GF-D8 (cell line): Measurements from ENCODE around the gene CHCHD6.
A peak's percentile ranks its signal among the peaks of the same experiment; 100 is the strongest.

Experiments used
- DNase-seq: peaks from one replicate; lab custom pipeline; 2025; lab: John Stamatoyannopoulos, UW

Gene CHCHD6

DNA sequence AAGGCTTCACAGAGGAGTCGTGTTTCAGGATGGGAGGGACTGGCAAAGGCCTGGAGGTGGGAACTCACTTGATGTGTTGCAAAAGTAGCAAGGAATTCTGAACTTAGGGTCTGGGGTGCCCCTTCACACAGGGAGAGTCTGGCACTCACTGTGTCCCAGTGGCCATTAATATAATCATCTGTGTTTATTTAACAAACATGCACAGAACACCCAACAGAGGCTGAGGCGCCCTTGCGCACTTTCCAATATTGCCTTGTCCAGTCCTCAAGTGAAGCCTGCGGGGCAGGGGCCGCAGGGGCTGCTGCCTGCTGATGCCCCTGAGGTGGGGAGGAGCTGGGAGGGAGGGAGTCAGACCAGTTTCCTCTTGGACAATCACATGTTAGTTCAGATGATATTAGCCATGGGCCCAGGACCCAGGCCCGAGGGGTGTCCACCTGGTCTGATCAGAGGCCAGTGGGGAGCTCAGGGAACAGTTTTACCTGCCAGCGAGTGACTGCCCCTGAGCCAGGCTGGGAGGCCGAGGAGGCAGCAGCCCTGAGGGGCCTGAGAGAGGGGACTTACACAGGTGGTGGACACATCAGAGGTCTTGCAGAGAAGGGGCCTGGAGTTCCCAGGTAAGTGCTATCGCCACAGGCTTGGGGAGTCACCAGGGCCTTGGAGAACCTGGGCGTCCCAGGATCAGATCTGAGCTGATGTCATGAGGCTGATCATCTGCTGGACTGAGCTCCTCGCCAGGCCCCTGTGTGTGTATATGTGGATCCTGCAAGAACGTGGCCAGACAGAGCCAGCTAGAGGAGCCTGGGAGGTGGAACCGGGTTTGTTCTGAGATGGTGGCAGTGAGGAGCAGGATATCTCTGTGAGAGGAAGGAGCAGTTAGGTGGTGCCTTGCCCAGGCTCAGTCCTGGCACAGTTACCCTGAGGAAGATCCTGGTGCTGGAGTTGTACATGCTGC, 35.3 kb upstream of the CHCHD6 start:
- DNase-seq = no peak

DNA sequence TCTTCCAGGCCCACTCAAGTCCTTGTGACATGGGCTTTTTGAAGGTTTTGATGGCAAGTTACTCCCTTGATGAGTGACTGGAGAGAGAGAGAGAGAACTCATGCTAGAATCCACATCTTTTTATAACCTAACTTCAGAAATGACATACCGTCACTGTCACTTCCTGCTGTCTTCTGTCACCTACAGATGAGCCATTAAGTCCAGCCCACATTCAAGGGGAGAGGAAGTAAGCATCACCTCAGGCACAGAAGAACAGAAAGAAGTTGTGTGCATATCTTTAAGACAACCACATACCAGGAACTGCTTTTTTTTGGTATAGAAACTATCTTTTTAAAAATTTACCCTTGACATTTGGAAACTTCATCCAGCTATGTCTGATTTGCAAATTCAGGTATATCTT, 32.5 kb upstream of the CHCHD6 start:
- DNase-seq = no peak

DNA sequence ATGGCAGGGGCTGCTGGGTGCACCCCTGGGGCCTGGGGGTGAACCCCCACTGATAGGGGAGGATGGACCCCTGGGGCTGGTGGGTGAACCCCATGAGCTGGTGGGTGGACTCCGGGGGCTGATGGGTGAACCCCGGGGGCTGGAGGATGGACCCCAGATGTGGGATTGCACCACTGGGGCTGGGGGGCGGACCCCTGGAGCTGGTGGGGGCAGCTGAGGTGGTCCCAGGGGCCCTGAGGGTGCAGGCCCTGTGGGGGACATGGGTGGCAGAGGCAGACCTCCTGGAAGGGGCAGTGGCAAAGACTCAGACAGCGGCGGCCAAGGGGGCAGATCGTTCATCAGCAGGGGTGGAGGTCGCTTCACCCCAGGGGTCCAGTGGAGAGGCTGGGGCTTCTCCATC, 31.7 kb upstream of the CHCHD6 start:
- DNase-seq = no peak

DNA sequence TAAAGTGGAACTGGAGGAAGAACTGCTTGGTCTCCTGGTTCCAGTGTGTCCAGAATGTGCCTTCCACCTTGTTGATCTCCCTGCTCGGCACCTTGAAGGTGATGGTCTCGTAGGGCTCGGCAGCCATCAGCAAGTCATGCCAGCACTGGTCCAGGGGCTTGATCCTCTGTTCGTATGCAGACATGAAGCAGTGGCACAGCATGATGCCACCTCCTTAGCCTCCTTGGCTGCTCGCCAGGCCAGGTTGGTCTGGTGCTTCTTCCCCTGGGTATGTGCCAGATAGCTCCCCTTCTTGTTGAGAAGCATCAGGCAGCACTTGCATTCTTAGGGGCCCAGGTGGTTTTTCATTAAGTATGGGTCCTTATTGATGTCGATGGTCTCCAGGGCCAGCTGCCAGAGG, 31.3 kb upstream of the CHCHD6 start:
- DNase-seq = no peak

DNA sequence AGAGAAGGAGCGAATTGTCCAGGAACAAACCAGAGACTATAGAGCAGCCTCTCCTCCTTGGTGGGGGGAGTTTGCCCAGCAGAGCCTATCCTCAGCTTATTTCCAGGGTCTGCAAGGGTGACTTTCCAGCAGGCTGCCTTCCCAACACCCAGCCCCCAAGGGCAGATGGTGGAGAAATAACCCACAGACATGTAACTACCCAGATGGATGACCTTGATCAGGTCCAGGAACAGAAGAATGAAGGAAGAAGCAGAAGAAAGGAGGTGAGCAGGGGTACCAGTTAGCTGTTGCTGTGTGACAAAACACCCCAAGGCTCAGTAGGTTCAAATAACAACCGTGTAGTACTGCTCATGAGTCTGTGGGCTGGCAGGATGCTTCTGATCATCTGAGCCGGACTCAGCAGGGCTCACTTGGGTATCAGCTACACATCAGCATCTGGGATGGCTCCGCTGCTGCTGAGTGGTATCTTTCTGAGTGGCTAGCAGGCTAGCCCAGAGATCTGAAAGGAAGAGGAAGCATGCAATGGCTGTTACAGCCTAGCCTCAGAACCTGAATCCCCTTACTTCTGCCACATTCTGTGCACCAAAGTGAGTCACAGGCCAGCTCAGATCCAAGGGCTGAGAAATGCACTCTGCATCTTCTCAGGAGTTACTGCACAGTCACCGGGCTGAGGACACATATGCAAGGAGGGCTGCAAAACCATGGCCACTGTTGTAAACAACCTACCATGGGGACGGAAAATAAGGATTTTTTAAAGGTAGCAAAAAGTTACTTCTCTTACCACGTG, 26.9 kb upstream of the CHCHD6 start:
- DNase-seq = no peak

DNA sequence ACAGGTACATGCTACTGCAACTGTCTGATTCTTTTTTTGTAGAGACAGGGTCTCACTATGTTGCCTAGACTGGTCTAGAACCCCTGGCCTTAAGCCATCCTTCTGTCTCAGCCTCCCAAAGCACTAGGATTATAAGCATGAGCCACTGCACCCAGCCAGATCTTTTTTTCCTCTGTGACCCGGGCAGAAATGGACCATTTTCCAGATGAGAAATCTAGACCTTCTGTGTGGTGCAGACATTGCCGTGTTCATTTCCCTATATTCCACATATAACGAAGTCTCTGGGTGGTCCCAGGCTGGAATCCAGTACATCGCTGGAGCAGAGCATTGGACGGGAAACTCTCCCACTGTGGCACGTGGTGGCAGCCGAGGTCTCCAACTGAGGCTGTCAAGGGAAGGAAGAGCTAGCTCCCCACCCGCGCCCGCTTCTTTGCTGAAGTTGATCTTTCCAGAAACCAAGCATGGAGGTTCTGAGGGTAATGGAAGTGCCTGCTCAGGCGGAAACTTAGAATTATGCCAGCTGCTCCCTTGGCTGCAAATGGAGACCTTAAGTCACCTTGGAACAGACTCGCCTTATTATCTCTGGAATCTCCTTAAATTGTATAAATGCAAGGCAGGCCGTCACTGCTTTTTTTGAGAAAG, 26.1 kb upstream of the CHCHD6 start:
- DNase-seq = no peak

DNA sequence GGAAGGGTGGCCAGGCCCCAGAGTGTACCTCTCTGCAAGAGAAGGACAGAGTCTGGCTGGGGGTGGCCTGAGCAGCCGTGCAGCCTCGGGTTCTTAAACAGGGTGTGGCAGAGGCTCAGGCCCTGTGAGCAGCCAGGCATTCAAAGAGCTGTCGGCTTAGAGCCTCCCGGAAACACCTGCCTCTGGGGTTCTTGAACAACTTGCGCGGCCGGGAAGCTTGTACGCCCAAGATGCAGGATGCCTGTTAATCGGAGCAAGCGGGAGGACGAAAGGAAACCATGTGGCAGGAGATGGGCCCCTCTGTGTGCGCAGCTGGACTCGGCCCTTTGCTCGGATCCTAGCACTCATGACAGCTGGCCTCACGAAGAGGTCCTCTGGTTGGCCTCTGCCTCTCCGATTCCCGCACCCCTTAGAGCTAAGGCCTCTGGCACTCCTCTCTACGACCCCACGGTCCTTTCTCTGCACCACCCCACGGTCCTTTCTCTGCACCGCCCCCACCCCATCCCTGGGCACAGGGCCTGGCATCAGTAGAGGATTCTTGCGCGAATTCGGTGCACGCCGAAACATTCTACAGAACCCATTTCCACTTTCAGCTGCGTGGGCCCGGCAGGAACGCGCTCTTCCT, 25.2 kb upstream of the CHCHD6 start:
- peak; percentile 54 for DNase-seq

DNA sequence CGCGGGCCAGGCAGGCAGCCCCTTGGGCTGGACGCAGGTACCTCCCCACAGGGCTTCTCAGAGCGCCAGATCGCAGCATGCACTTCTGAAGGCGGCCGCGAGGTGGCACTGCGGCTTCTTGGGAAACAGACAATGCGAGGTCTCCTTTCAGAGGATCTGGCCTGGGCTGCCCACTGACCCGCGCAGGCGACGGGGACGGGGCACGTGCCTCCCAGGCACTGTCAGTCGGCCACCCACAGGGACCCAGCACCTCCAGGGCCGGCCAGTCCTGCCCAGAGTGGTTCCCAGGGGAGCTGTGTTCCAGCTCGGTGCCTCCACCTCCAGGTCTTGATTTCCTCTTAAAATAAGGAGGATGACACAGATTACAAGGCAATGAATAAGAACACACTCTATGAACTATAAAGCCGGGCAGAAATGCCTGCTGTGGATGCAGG, 24.7 kb upstream of the CHCHD6 start:
- DNase-seq = no peak

DNA sequence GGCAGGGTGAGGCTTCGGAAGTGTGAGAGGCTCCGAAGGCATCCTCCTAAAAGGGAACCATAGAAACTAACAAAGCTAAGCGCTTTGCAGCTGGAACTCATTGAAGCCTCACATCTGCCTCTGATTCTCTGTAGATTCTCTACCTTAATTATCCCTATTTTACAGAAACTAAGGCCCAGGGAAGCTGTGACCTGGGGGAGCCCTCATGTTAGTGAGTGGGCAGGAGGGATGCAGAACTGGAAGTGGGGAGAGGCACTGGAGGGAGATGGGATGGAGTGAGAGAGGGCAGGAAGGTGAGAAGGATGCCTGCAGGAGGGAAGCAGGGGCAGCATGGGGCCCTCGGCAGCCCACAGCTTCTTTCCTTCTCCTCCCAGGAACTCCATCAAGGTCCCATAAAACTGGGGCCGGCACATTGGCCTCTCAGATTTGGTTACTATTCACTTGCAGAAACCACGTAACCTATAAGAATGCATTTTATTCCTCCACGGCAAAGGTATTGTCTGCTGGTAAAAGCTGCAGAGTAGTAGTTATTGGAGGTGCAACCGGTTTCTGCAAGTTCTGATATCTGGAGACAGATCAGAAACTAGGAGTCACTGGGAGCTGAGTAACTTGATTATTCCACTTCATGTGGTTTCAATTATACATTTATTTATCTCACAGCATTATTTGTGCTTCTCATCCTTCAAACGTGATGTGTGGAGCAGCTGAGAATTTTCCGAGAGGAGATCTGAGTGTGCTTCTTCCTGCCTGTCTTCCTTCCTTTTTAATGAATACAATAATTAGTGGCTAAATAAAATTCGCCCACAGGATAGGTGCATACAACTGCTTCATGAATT, 24.0 kb upstream of the CHCHD6 start:
- DNase-seq = no peak

DNA sequence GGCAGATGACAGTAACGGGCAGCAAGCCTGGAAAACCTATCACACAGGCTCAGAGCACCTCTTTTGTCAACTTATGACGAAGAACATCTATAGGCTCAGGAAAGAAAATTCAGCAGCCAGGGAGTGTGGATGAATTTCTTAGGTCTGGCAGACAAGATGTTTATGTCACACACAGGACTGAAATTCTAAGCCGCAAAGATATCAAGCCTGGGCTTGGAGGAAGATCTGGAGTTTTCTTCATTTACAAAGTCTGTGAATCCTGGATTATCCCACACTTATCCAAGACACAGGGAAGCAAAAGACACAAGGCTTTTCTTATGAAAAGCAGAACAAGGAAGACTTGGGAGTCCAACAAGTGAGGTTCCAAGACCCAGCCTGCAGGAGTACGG, 23.4 kb upstream of the CHCHD6 start:
- no peak for DNase-seq

DNA sequence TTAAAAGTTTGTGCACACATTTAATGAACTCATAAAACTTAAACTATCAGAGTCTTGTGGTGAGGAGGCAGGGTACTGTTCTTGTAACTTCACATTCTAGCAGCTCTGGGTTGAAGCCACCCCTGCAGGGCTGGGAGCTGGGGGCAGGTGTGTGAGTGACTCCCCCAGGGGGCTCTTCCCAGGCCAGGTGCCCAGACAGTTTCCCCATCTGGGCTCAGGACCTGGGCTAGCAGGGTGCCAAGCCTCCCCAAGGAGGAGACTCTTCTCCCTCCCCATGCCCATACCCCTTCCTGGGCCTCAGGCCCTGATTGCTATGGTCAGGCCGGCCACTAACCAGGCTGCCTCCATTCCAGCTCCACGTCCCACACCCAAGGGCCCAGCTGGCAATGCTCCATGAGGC, 22.0 kb upstream of the CHCHD6 start:
- DNase-seq = no peak

DNA sequence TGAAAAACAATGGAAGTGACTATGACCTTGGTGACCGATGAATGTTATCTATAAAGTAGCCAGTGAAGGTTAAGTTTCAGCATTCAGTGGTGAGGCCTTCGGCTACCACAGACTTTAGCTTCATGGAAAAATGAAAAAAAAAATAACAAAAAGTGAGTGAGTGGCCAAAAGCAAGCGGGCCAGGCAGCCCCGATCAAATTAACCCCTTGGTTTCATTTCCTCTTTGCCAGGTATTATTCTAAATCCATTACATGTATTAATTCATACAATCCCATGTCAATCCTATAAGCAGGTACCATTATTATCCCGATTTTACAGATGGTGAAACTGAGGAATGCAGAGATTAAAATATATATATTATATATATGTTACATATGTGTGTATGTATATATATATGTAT, 21.0 kb upstream of the CHCHD6 start:
- DNase-seq = no peak

DNA sequence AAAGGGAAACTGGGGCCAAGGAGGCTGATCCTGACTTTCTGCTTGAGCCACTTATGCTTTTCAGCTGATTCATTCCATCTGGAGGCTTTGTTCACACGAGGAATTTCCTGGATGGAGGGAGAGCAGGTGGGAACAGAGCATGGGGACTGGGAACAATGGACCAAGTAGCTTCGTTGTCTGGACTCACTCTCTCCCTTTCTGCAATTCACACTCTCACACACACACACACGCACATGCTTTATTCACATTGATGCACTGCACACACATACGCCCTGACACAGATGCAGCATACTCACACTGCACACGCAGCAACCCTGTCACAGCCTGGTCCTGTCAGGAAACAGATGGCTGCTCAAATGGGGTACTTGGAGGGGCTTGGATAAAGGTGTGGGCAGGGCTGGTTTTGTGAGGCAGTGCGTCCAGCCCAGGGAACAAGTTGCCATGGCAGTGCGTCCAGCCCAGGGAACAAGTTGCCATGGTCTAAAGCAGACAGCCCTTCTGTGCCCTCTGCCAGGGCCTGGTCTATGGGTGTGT, 19.8 kb upstream of the CHCHD6 start:
- no peak for DNase-seq

DNA sequence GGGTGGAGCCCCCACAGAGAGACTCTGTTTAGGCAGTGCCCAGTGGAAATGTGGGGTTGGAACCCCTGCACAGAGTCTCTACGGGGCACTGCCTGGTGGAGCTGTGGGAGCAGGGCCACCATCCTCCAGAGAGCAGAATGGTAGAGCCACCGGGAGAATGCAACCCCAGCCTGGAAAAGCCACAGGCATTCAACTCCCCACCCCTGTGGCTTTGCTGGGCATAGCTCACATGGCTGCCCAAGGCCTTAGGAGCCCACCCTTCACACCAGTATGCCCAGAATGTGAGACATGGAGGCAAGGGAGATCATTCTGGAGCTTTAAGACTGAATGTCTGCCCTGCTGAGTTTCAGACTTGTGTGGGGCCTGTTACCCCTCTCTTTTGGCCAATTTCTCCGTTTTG, 19.0 kb upstream of the CHCHD6 start:
- no peak for DNase-seq

DNA sequence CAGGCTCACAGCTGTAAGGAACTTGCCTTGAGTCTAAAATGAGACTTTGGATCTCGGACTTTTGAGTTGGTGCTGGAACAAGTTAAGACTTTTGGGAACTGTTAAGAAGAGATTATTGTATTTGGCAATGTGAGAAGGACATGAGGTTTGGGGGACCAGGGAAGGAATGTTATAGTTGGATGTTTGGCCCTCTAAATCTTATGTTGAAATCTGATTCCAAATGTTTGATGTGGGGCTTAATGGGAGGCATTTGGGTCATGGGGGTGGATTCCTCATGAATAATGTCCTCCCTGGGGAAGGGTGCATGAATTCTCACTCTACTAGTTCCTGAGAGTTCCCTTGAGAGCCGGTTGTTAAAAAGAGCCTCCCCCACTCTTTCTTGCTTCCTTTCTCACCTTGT, 18.5 kb upstream of the CHCHD6 start:
- no peak for DNase-seq

DNA sequence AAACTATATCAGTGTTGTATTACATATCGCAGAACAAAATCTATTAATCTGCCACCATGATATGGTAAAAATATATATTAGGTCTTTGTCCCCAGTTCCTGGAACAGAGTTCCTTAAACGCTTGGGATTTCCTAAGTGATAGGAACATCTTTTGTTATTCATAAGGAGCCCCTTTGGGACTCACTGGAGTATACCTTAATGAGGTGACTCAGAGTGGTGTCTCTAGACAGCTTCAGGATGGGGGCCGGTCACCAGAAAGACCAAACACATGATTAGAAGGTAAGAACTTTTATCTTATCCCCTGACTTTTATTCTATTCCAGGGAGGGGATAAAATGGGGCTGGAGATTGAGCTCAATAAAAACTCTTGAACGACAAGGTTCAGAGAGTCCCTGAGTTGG, 12.3 kb upstream of the CHCHD6 start:
- DNase-seq = no peak

DNA sequence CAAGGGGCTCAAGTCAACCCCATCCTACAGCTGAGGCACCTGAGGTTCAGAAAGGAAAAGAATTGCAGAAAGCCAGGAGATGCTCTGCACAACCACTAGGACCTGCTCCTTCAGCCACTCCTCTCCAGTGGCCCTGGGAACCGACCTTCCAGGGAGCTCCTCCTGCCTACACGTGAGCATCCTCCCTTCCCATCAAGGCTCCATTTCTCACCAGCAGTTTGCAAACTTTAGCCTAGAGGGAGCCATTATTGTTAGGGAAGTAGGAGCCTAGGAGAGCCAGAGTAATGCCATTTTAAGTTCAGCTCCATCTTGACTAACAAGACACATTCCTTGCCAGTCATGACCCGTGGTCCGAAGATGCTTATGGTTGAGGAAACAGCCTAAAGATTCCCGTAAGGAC, 11.2 kb upstream of the CHCHD6 start:
- DNase-seq = no peak

DNA sequence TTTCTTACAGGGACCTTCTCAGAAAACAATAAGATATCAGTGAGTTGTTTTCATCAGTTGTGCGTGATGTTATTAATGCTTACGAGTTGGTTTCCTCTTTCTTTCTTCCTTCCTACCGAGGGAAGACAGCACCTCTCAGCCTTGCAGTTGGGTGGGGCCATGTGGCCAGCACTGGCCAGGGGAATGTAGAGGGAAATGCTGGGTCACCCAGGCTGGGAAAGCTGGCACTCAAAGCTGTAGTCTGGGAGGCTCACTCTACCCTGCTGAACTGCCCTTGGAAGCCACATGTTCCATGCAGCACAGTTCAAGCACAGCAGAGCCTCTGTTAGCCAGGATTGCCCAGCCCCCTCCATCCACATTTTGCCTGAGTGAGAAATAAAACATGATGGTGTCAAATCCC, 10.1 kb upstream of the CHCHD6 start:
- no peak for DNase-seq

DNA sequence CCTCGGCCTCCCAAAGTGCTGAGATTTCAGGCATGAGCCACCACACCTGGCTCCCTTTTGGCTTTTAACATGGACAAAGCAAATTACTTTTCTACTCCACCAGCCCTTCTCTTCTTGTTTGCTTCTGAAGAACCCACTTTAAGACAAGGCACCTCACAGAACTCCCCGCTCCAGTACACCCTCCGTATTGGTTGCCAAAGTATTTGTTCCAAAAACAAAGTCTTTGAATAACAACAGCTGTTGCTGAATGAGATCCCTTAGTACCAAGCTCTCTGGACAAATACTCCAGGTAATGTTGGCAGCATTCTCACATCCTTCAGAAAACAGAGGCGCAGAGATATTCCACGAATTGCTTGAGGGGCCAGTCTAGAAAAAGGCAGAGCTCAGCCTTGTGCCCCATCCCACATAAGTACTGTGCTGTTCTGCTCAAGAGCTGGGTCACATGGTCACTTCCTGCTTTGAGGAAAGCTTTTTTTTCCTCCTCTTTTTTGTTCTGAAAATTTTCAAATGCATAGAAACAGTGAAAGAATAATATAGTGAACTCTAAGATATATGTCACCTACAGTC, 7.3 kb upstream of the CHCHD6 start:
- DNase-seq = no peak

DNA sequence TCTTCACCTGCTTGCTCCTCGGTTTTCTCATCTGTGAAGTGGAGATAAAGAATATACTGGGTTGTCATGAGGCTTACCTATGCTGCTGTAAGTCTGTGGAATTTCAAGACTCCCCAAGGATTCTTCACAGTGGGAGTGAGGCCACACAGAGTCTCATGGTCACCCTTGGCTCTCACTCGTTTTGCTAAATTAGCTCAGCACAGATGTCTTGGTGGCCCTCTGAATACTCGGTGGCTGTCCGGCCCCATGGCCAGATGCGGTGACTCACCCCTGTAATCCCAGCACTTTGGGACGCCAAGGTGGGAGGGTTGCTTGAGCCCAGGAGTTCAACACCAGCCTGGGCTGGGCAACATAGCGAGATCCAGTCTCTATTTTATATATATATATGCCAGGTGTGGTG, 5.0 kb upstream of the CHCHD6 start:
- DNase-seq = no peak
